PC-9 (cell line): Measurements from ENCODE around the gene HSPG2.

Experiments used
- EZH2 ChIP-seq: fragments of 200-600 bp; sonication (generic); IDR thresholded peaks from 2 replicates; pipeline ENCODE4 v1.8.0; 2017; ENCODE audit warnings: antibody characterized with exemption, low read depth
- TF ChIP-seq, protein P1 (sequence below): fragments of 200-600 bp; sonication (generic); conservative IDR thresholded peaks from 2 replicates; pipeline ENCODE4 v1.6.1; 2017; ENCODE audit warnings: mixed run types, antibody characterized with exemption, mild to moderate bottlenecking, moderate library complexity

DNA sequence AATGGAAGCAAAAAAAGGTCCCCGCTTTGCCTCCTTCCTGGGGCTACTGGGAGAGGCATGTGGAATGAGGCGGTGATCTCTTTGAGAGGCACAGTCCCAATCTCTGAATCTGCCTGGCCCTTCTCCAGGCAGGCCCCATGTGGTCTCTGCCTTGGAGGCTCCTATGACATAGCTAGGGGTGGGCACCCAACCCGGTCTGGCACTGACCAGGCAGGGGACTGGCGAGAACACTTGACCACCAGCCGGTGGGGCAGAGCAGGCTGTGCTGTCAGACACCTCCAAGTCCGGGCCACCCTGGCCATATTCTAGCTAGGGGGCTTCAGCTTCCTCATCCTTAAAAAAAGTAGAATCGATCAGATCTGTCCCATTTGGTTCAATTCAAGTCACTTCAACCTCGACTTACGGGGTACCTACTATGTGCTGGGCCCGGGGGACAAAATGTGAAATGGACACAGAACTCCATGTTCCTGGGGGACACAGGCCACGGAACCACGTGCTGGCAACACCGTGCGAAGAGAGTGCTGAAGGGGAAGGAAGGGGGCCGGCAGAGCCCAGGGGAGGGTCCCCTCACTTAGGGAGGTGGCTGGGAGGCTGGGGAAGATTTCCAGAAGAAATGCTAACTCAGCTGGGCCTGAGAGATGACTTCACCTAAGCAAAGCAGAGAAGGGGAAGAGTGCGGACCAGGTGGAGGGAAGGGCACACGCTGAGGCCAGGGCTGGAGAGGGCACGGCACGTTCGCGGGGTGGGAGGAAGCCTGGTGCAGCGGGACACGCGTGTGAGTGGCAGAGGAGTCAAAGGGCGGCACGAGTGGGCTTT, 33.3 kb downstream of the HSPG2 start:
- no peak for TF ChIP-seq EZH2
- TF ChIP-seq, protein P1, sequence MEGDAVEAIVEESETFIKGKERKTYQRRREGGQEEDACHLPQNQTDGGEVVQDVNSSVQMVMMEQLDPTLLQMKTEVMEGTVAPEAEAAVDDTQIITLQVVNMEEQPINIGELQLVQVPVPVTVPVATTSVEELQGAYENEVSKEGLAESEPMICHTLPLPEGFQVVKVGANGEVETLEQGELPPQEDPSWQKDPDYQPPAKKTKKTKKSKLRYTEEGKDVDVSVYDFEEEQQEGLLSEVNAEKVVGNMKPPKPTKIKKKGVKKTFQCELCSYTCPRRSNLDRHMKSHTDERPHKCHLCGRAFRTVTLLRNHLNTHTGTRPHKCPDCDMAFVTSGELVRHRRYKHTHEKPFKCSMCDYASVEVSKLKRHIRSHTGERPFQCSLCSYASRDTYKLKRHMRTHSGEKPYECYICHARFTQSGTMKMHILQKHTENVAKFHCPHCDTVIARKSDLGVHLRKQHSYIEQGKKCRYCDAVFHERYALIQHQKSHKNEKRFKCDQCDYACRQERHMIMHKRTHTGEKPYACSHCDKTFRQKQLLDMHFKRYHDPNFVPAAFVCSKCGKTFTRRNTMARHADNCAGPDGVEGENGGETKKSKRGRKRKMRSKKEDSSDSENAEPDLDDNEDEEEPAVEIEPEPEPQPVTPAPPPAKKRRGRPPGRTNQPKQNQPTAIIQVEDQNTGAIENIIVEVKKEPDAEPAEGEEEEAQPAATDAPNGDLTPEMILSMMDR, result no peak
